ENCODE data around the gene APOC1.

DNA sequence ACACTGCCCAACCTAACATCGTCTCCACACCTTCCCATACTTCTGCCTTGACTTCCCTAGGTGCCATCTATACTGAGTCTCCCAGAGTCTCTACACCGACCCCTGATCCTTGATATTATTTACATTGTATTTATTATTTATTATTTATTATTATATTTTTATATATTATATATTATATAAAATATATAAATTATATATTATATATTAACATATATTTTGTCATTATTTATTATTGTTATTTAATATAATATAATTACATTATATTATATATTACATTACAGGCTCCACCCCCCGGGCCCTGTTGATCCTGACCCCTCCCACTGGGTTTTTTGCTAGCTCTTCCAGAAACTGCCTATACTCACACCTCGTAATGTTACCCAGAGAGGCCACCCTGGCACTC lies 41.7 kb upstream of the APOC1 start:
- TF ChIP-seq EP300 (IDR thresholded peaks at IDR 0.05) (no peak), CTCF (IDR thresholded peaks at IDR 0.05) (no peak)

Data from ovary (tissue), 3 donors.